Neutrophil (primary cell): ENCODE results near the gene KATNAL2.

Experiments
- H3K27ac ChIP-seq: fragments of 200-600 bp; sonication (generic); 2 replicates; pipeline ENCODE4 v1.5.1; 2016; ENCODE audit warnings: mild to moderate bottlenecking, moderate library complexity
- H3K27me3 ChIP-seq: fragments of 200-600 bp; sonication (generic); 2 replicates; pipeline ENCODE4 v1.6.0; 2016; ENCODE audit warnings: mild to moderate bottlenecking
- H3K36me3 ChIP-seq: fragments of 200-600 bp; sonication (generic); 2 replicates; pipeline ENCODE4 v1.5.1; 2017
- H3K4me1 ChIP-seq, 2 experiments: fragments of 200-600 bp in 1 of 2; sonication (generic) in 1 of 2; 1 replicate in 1 of 2; 2 replicates in 1 of 2; pipeline versions ENCODE4 v1.5.1 to v1.6.1; 2013 to 2016; ENCODE audit warnings: low read depth in 1 of 2, low read length in 1 of 2, mild to moderate bottlenecking in 1 of 2, moderate library complexity in 1 of 2; ENCODE audit not compliant: control insufficient read depth in 1 of 2, insufficient read depth in 1 of 2
- H3K4me3 ChIP-seq, 2 experiments: fragments of 200-600 bp in 1 of 2; sonication (generic) in 1 of 2; 1 replicate in 1 of 2; 2 replicates in 1 of 2; pipeline ENCODE4 v1.5.1; 2013 to 2016; ENCODE audit warnings: low read depth in 1 of 2, low read length in 1 of 2, mild to moderate bottlenecking in 1 of 2, moderate library complexity in 1 of 2
- H3K9me3 ChIP-seq: fragments of 200-600 bp; sonication (generic); 2 replicates; pipeline ENCODE4 v1.5.1; 2016
- CTCF ChIP-seq: fragments of 200-600 bp; sonication (generic); IDR thresholded peaks from 2 replicates; pipeline ENCODE4 v1.5.1; 2016; ENCODE audit warnings: antibody characterized with exemption

Gene KATNAL2

GRCh38 chr18:47040982-47041381 lies 123.6 kb downstream of the KATNAL2 start:
- Histone ChIP-seq H3K4me3 (no peak overlapping the region), H3K9me3 (no peaks in the 10 kb centered on the region), H3K4me1 (no peaks in the 10 kb centered on the region), H3K27ac (no peak overlapping the region), H3K36me3 (no peaks in the 10 kb centered on the region), H3K27me3 (no peaks in the 10 kb centered on the region)
- TF ChIP-seq CTCF: no peak

- no peak overlapping the region for H3K27ac ChIP-seq
- TF ChIP-seq CTCF: no peak
- no peaks in the 10 kb centered on the region for H3K27me3 ChIP-seq
- H3K4me3 ChIP-seq: no peak overlapping the region
- H3K4me1 ChIP-seq: no peaks in the 10 kb centered on the region
- no peaks in the 10 kb centered on the region for H3K36me3 ChIP-seq
- no peaks in the 10 kb centered on the region for H3K9me3 ChIP-seq
These were observed 133.1 kb downstream of the KATNAL2 start for GRCh38 chr18:47050468-47050867.

- TF ChIP-seq CTCF: no peak
- H3K27ac ChIP-seq: no peak overlapping the region
These were observed 137.0 kb downstream of the KATNAL2 start for GRCh38 chr18:47054369-47054768.

GRCh38 chr18:47062471-47062870 lies 145.1 kb downstream of the KATNAL2 start:
- H3K36me3 ChIP-seq: no peaks in the 10 kb centered on the region
- no peaks in the 10 kb centered on the region for H3K9me3 ChIP-seq
- TF ChIP-seq CTCF: no peak
- H3K27ac ChIP-seq: no peak overlapping the region
- no peaks in the 10 kb centered on the region for H3K4me1 ChIP-seq
- H3K27me3 ChIP-seq: no peaks in the 10 kb centered on the region
- H3K4me3 ChIP-seq: no peak overlapping the region

More at GRCh38 chr18:47054369-47054768, 137.0 kb downstream of the KATNAL2 start:
- no peaks in the 10 kb centered on the region for H3K4me1 ChIP-seq
- no peaks in the 10 kb centered on the region for H3K36me3 ChIP-seq
- H3K9me3 ChIP-seq: no peaks in the 10 kb centered on the region
- H3K27me3 ChIP-seq: no peaks in the 10 kb centered on the region
- H3K4me3 ChIP-seq: no peak overlapping the region

- TF ChIP-seq CTCF: no peak
- H3K36me3 ChIP-seq: no peaks in the 10 kb centered on the region
- no peak overlapping the region for H3K4me3 ChIP-seq
- no peaks in the 10 kb centered on the region for H3K27me3 ChIP-seq
- no peaks in the 10 kb centered on the region for H3K4me1 ChIP-seq
- no peaks in the 10 kb centered on the region for H3K9me3 ChIP-seq
- no peak overlapping the region for H3K27ac ChIP-seq
These were observed 145.7 kb downstream of the KATNAL2 start for GRCh38 chr18:47063096-47063495.

- Histone ChIP-seq H3K27me3 (no peaks in the 10 kb centered on the region), H3K4me1 (no peaks in the 10 kb centered on the region), H3K4me3 (no peak overlapping the region), H3K9me3 (no peaks in the 10 kb centered on the region), H3K36me3 (no peaks in the 10 kb centered on the region), H3K27ac (no peak overlapping the region)
- TF ChIP-seq CTCF: no peak
These were observed 150.2 kb downstream of the KATNAL2 start for GRCh38 chr18:47067648-47068047.
